HepG2 (cell line): Measurements from ENCODE around the gene VPS18. TPM values are rescaled to one million over a fixed set of nuclear protein-coding genes. Genes with fewer than 3 reads are reported as not detected.
A peak's percentile ranks its signal among the peaks of the same experiment; 100 is the strongest.

Experiments used
- ATAC-seq: fragments of 200-7000 bp; cut with Tn5 transposase; 3 replicates; pipeline ENCODE4 v1.9.1; 2020; ENCODE audit warnings: mild to moderate bottlenecking, moderate library complexity
- BruUV-seq: library from RNA; stranded (reverse); fragments of 400-500 nt; replicated peaks from 2 replicates; lab custom pipeline; 2021; lab: Mats Ljungman, UMichigan
- CTCF ChIA-PET: fragments of 300-600 bp; formaldehyde crosslinking; extraction: SDS; loops from one replicate; lab custom pipeline; 2021; ENCODE audit warnings: low total read pairs, inconsistent platforms, low intra/inter-chr PET ratio; lab: Yijun Ruan, JAX
- POLR2A ChIA-PET: fragments of 350-600 bp; sonication (Branson Sonifier 250); formaldehyde crosslinking; loops from one replicate; lab custom pipeline; 2020; ENCODE audit warnings: antibody characterized with exemption, inconsistent platforms; lab: Yijun Ruan, JAX
- DNase-seq: peaks from one replicate; pipeline ENCODE4 v3.0.0-alpha.2; 2015; ENCODE audit warnings: low spot score
- FAIRE-seq: peaks from 3 replicates; lab custom pipeline; 2011; peaks lifted over from hg19 to GRCh38; lab: Jason Lieb, UNC
- H2AFZ ChIP-seq: one replicate; pipeline ENCODE4 v1.6.1; 2011; ENCODE audit warnings: low read length, inconsistent platforms
- H3K27ac ChIP-seq: fragments of 300-600 bp; 3 replicates; pipeline ENCODE4 v1.8.0; 2011; ENCODE audit warnings: mixed run types, mild to moderate bottlenecking, mixed read lengths, low read length, inconsistent platforms; ENCODE audit not compliant: insufficient read depth; ENCODE audit errors: extremely low read length
- H3K27me3 ChIP-seq, 2 experiments: fragments of 200-600 bp in 1 of 2; 2 replicates in 1 of 2; 3 replicates in 1 of 2; pipeline versions ENCODE4 v1.6.0 to v1.8.0; 2011; ENCODE audit warnings: low read length in 2 of 2, mild to moderate bottlenecking in 2 of 2, moderate library complexity in 2 of 2, inconsistent platforms in 1 of 2; ENCODE audit not compliant: insufficient read depth in 2 of 2, control insufficient read depth in 1 of 2
- H3K36me3 ChIP-seq, 2 experiments: fragments of 200-600 bp in 1 of 2; replicated peaks in 1 of 2; 2 replicates in 1 of 2; 3 replicates in 1 of 2; pipeline versions ENCODE4 v1.5.1 to v1.8.0; 2011; ENCODE audit warnings: low read length in 2 of 2, inconsistent platforms in 1 of 2; ENCODE audit not compliant: insufficient read depth in 2 of 2, control insufficient read depth in 1 of 2
- H3K4me1 ChIP-seq: 2 replicates; pipeline ENCODE4 v1.5.1; 2012; ENCODE audit warnings: low read length, inconsistent platforms; ENCODE audit not compliant: insufficient read depth
- H3K4me2 ChIP-seq: 2 replicates; pipeline ENCODE4 v1.6.0; 2011; ENCODE audit warnings: low read depth, low read length, inconsistent platforms
- H3K4me3 ChIP-seq, 3 experiments: fragments of 200-600 bp in 1 of 3; sonication (generic), shearing (Covaris generic) in 1 of 3; replicated peaks in 1 of 3; 2 replicates each; pipeline ENCODE4 v1.5.1; 2011 to 2016; ENCODE audit warnings: low read length in 3 of 3, inconsistent platforms in 2 of 3, low read depth in 2 of 3, mild to moderate bottlenecking in 2 of 3, control low read depth in 1 of 3, mixed read lengths in 1 of 3; ENCODE audit not compliant: insufficient read depth in 1 of 3
- H3K79me2 ChIP-seq: one replicate; pipeline ENCODE4 v1.6.1; 2011; ENCODE audit warnings: low read length, inconsistent platforms; ENCODE audit not compliant: insufficient read depth
- H3K9ac ChIP-seq: 2 replicates; pipeline ENCODE4 v1.6.0; 2011; ENCODE audit warnings: mild to moderate bottlenecking, low read depth, low read length, inconsistent platforms; ENCODE audit not compliant: insufficient read depth
- H3K9me3 ChIP-seq: 2 replicates; pipeline ENCODE4 v1.5.1; 2012; ENCODE audit warnings: mild to moderate bottlenecking, low read length
- H4K20me1 ChIP-seq: 2 replicates; pipeline ENCODE4 v1.6.0; 2011; ENCODE audit warnings: inconsistent platforms, mild to moderate bottlenecking, low read length, moderate library complexity; ENCODE audit not compliant: insufficient read depth
- ADNP ChIP-seq: sonication (generic); formaldehyde crosslinking; IDR thresholded peaks from 2 replicates; pipeline ENCODE4 v1.4.0; 2020; ENCODE audit warnings: missing genetic modification reagents
- ATF6 ChIP-seq: sonication (generic); formaldehyde crosslinking; conservative IDR thresholded peaks from 2 replicates; pipeline ENCODE4 v1.4.0; 2020; ENCODE audit warnings: missing genetic modification reagents
- BORCS8-MEF2B ChIP-seq: sonication (generic); formaldehyde crosslinking; IDR thresholded peaks from 2 replicates; pipeline ENCODE4 v1.8.0; 2022; ENCODE audit warnings: mild to moderate bottlenecking, missing genetic modification reagents
- JUNB ChIP-seq: sonication (generic); formaldehyde crosslinking; IDR thresholded peaks from 2 replicates; pipeline ENCODE4 v1.8.0; 2022; ENCODE audit warnings: missing genetic modification reagents, mild to moderate bottlenecking, borderline replicate concordance
- LCORL ChIP-seq, 2 experiments: fragments of 450-650 bp in 1 of 2; sonication (generic) in 1 of 2; formaldehyde crosslinking in 1 of 2; IDR thresholded peaks; 2 replicates each; pipeline versions ENCODE4 v1.5.0 to v1.6.1; 2017 to 2020; ENCODE audit warnings: antibody characterized with exemption in 1 of 2, missing genetic modification reagents in 1 of 2
- RFXANK ChIP-seq: IDR thresholded peaks from 2 replicates; pipeline ENCODE4 v1.6.1; 2016
- SMAD9 ChIP-seq: sonication (generic); formaldehyde crosslinking; IDR thresholded peaks from 2 replicates; pipeline ENCODE4 v1.5.1; 2020; ENCODE audit warnings: mild to moderate bottlenecking, missing genetic modification reagents
- SRY ChIP-seq: sonication (generic); formaldehyde crosslinking; IDR thresholded peaks from 2 replicates; pipeline ENCODE4 v1.8.0; 2022; ENCODE audit warnings: mild to moderate bottlenecking, missing genetic modification reagents
- TEAD3 ChIP-seq: optimal IDR thresholded peaks from 2 replicates; pipeline ENCODE3; 2016; ENCODE audit warnings: borderline replicate concordance
- TMF1 ChIP-seq: sonication (generic); formaldehyde crosslinking; IDR thresholded peaks from 2 replicates; pipeline ENCODE4 v1.8.1; 2022; ENCODE audit warnings: low read depth, missing genetic modification reagents
- UBTF ChIP-seq: sonication (generic); formaldehyde crosslinking; IDR thresholded peaks from 2 replicates; pipeline ENCODE4 v1.4.0; 2020; ENCODE audit warnings: mild to moderate bottlenecking, missing genetic modification reagents
- ZNF234 ChIP-seq: sonication (generic); formaldehyde crosslinking; conservative IDR thresholded peaks from 2 replicates; pipeline ENCODE4 v1.5.1; 2020; ENCODE audit warnings: mild to moderate bottlenecking, missing genetic modification reagents
- ZNF784 ChIP-seq: sonication (generic); formaldehyde crosslinking; IDR thresholded peaks from 2 replicates; pipeline ENCODE4 v1.5.1; 2020; ENCODE audit warnings: missing genetic modification reagents, mild to moderate bottlenecking, borderline replicate concordance
- ZNF792 ChIP-seq: IDR thresholded peaks from 2 replicates; pipeline ENCODE4 v1.6.1; 2016
- WGBS: methylation state at CpG from one replicate; pipeline ENCODE4 v1.1.6; 2017; ENCODE audit warnings: low lambda C conversion rate; 5-methylcytosine and 5-hydroxymethylcytosine counted together
- in situ Hi-C: cut with HindIII; loops from 2 replicates; pipeline ENCODE4 v1.10.0; 2017; ENCODE audit warnings: low pct_unique_long_range_greater_than_20kb; ENCODE audit not compliant: extremely low pct_ligation_motif_present
- intact Hi-C: fragments of 100-400 bp; cut with micrococcal nuclease; formaldehyde crosslinking; loops from one replicate; pipeline ENCODE4 v1.10.0; 2022; ENCODE audit not compliant: unreplicated experiment
- polyA plus RNA-seq, 8 experiments: library from polyadenylated mRNA; depleted of rRNA in 3 of 8; stranded (reverse) in 7 of 8; unstranded in 1 of 8; fragments of >200 nt; fragmentation: Illumina TruSeq in 4 of 8; extraction: Trizol in 4 of 8; gene quantifications; 2 replicates each; pipeline versions ENCODE4 v1.2.1 to v1.2.3, GENCODE V29; 2011 to 2016; ENCODE audit warnings: low read depth in 4 of 8, missing spikeins in 1 of 8, mixed read lengths in 1 of 8; ENCODE audit not compliant: insufficient read depth in 1 of 8
- total RNA-seq, 5 experiments: library from RNA; depleted of rRNA; stranded (reverse); fragments of >200 nt; fragmentation: Illumina TruSeq; extraction: Trizol; gene quantifications; 2 replicates each; pipeline ENCODE4 v1.2.3, GENCODE V29; 2016; ENCODE audit warnings: low read depth in 1 of 5
- TF ChIP-seq, protein P1 (sequence below): sonication (generic); formaldehyde crosslinking; IDR thresholded peaks from 2 replicates; pipeline ENCODE4 v1.5.0; 2020; ENCODE audit warnings: missing genetic modification reagents
- TF ChIP-seq, protein P2 (sequence below): sonication (generic); formaldehyde crosslinking; IDR thresholded peaks from 2 replicates; pipeline ENCODE4 v1.5.1; 2020; ENCODE audit warnings: missing genetic modification reagents, mild to moderate bottlenecking, borderline replicate concordance

VPS18 gene
- total and polyA plus RNA-seq, 2 of the 13 experiments (the other 11 are each of a cell fraction or from before 2014, with no cell fraction given), result 5.8 to 17.0 TPM

GRCh38 chr15:40847223-40847961, 46.9 kb upstream of the VPS18 start:
- peak overlapping the region in 1 of 3 experiments; percentile 15; a peak in 1 of 6 replicates for H3K4me3 ChIP-seq
- H3K36me3 ChIP-seq, result no peaks in the 10 kb centered on the region
- peak overlapping the region; percentile 66 for H3K4me2 ChIP-seq
- no peak overlapping the region for H3K27ac ChIP-seq
- peaks cover 66% of the 10 kb centered on the region for H3K4me1 ChIP-seq
- no TSS peak for BruUV-seq
- intact Hi-C loops (no loop called here), in situ Hi-C loops (no loop called here)
- peaks cover 4 to 17% of the 10 kb centered on the region in 2 experiments; a peak in 3 of 5 replicates for H3K27me3 ChIP-seq
- CTCF ChIA-PET, result interaction anchor here (0.6 kb wide), 1 partner anchor 45 kb away, joined by 3 read pairs; no protein-coding TSS in a partner anchor
- WGBS, result 3% methylated on average over 5 of the region's 7 CpGs
- FAIRE-seq, result peak; percentile 72
- peak; percentile 77 for ATAC-seq
- H3K79me2 ChIP-seq, result no peaks in the 10 kb centered on the region
- POLR2A ChIA-PET, result interaction anchor here (0.9 to 2.0 kb wide), 8 partner anchors 10 to 46 kb away, joined by 3 to 7 read pairs (median 4); partner anchors contain the start of genes PPP1R14D and VPS18
- H3K9ac ChIP-seq, result no peak overlapping the region
- DNase-seq, result peak; percentile 72
- no peak overlapping the region for H2AFZ ChIP-seq
- no peaks in the 10 kb centered on the region for H3K9me3 ChIP-seq
- H4K20me1 ChIP-seq, result no peaks in the 10 kb centered on the region
- TF ChIP-seq TEAD3 (CRISPR knock-in tag), result peak; percentile 35
- TF ChIP-seq TMF1 (CRISPR knock-in tag), result no peak
- no peak for TF ChIP-seq BORCS8-MEF2B (CRISPR knock-in tag)
- no peak for TF ChIP-seq ADNP (CRISPR knock-in tag)
- TF ChIP-seq ATF6 (CRISPR knock-in tag), result no peak
- TF ChIP-seq ZNF234 (CRISPR knock-in tag), result no peak
- TF ChIP-seq, protein P1, sequence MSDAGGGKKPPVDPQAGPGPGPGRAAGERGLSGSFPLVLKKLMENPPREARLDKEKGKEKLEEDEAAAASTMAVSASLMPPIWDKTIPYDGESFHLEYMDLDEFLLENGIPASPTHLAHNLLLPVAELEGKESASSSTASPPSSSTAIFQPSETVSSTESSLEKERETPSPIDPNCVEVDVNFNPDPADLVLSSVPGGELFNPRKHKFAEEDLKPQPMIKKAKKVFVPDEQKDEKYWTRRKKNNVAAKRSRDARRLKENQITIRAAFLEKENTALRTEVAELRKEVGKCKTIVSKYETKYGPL (CRISPR knock-in tag), result no peak
- no peak for TF ChIP-seq SMAD9 (CRISPR knock-in tag)
- TF ChIP-seq ZNF784 (CRISPR knock-in tag), result no peak
- TF ChIP-seq SRY (CRISPR knock-in tag), result no peak
- no peak for TF ChIP-seq RFXANK (CRISPR knock-in tag)
- TF ChIP-seq ZNF792 (CRISPR knock-in tag), result no peak
- TF ChIP-seq LCORL (IDR thresholded peaks at IDR 0.05), result no peak
- TF ChIP-seq LCORL (CRISPR knock-in tag; IDR thresholded peaks at IDR 0.05), result no peak
- no peak for TF ChIP-seq UBTF (CRISPR knock-in tag)
- TF ChIP-seq, protein P2, sequence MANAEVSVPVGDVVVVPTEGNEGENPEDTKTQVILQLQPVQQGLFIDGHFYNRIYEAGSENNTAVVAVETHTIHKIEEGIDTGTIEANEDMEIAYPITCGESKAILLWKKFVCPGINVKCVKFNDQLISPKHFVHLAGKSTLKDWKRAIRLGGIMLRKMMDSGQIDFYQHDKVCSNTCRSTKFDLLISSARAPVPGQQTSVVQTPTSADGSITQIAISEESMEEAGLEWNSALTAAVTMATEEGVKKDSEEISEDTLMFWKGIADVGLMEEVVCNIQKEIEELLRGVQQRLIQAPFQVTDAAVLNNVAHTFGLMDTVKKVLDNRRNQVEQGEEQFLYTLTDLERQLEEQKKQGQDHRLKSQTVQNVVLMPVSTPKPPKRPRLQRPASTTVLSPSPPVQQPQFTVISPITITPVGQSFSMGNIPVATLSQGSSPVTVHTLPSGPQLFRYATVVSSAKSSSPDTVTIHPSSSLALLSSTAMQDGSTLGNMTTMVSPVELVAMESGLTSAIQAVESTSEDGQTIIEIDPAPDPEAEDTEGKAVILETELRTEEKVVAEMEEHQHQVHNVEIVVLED (CRISPR knock-in tag), result no peak
- no peak for TF ChIP-seq JUNB (CRISPR knock-in tag)
